HepG2 (cell line): Measurements from ENCODE around the gene PALM. TPM values are rescaled to one million over a fixed set of nuclear protein-coding genes. Genes with fewer than 3 reads are reported as not detected.
A peak's percentile ranks its signal among the peaks of the same experiment; 100 is the strongest.

Experiments used
- ATAC-seq: fragments of 200-7000 bp; cut with Tn5 transposase; 3 replicates; pipeline ENCODE4 v1.9.1; 2020; ENCODE audit warnings: mild to moderate bottlenecking, moderate library complexity
- BruUV-seq: library from RNA; stranded (reverse); fragments of 400-500 nt; replicated peaks from 2 replicates; lab custom pipeline; 2021; lab: Mats Ljungman, UMichigan
- CTCF ChIA-PET: fragments of 300-600 bp; formaldehyde crosslinking; extraction: SDS; loops from one replicate; lab custom pipeline; 2021; ENCODE audit warnings: low total read pairs, inconsistent platforms, low intra/inter-chr PET ratio; lab: Yijun Ruan, JAX
- POLR2A ChIA-PET: fragments of 350-600 bp; sonication (Branson Sonifier 250); formaldehyde crosslinking; loops from one replicate; lab custom pipeline; 2020; ENCODE audit warnings: antibody characterized with exemption, inconsistent platforms; lab: Yijun Ruan, JAX
- DNase-seq: peaks from one replicate; pipeline ENCODE4 v3.0.0-alpha.2; 2015; ENCODE audit warnings: low spot score
- FAIRE-seq: peaks from 3 replicates; lab custom pipeline; 2011; peaks lifted over from hg19 to GRCh38; lab: Jason Lieb, UNC
- H2AFZ ChIP-seq: one replicate; pipeline ENCODE4 v1.6.1; 2011; ENCODE audit warnings: low read length, inconsistent platforms
- H3K27ac ChIP-seq: fragments of 300-600 bp; 3 replicates; pipeline ENCODE4 v1.8.0; 2011; ENCODE audit warnings: mixed run types, mild to moderate bottlenecking, mixed read lengths, low read length, inconsistent platforms; ENCODE audit not compliant: insufficient read depth; ENCODE audit errors: extremely low read length
- H3K27me3 ChIP-seq, 2 experiments: fragments of 200-600 bp in 1 of 2; 2 replicates in 1 of 2; 3 replicates in 1 of 2; pipeline versions ENCODE4 v1.6.0 to v1.8.0; 2011; ENCODE audit warnings: low read length in 2 of 2, mild to moderate bottlenecking in 2 of 2, moderate library complexity in 2 of 2, inconsistent platforms in 1 of 2; ENCODE audit not compliant: insufficient read depth in 2 of 2, control insufficient read depth in 1 of 2
- H3K36me3 ChIP-seq, 2 experiments: fragments of 200-600 bp in 1 of 2; replicated peaks in 1 of 2; 2 replicates in 1 of 2; 3 replicates in 1 of 2; pipeline versions ENCODE4 v1.5.1 to v1.8.0; 2011; ENCODE audit warnings: low read length in 2 of 2, inconsistent platforms in 1 of 2; ENCODE audit not compliant: insufficient read depth in 2 of 2, control insufficient read depth in 1 of 2
- H3K4me1 ChIP-seq: 2 replicates; pipeline ENCODE4 v1.5.1; 2012; ENCODE audit warnings: low read length, inconsistent platforms; ENCODE audit not compliant: insufficient read depth
- H3K4me2 ChIP-seq: 2 replicates; pipeline ENCODE4 v1.6.0; 2011; ENCODE audit warnings: low read depth, low read length, inconsistent platforms
- H3K4me3 ChIP-seq, 3 experiments: fragments of 200-600 bp in 1 of 3; sonication (generic), shearing (Covaris generic) in 1 of 3; replicated peaks in 1 of 3; 2 replicates each; pipeline ENCODE4 v1.5.1; 2011 to 2016; ENCODE audit warnings: low read length in 3 of 3, inconsistent platforms in 2 of 3, low read depth in 2 of 3, mild to moderate bottlenecking in 2 of 3, control low read depth in 1 of 3, mixed read lengths in 1 of 3; ENCODE audit not compliant: insufficient read depth in 1 of 3
- H3K79me2 ChIP-seq: one replicate; pipeline ENCODE4 v1.6.1; 2011; ENCODE audit warnings: low read length, inconsistent platforms; ENCODE audit not compliant: insufficient read depth
- H3K9ac ChIP-seq: 2 replicates; pipeline ENCODE4 v1.6.0; 2011; ENCODE audit warnings: mild to moderate bottlenecking, low read depth, low read length, inconsistent platforms; ENCODE audit not compliant: insufficient read depth
- H3K9me3 ChIP-seq: 2 replicates; pipeline ENCODE4 v1.5.1; 2012; ENCODE audit warnings: mild to moderate bottlenecking, low read length
- H4K20me1 ChIP-seq: 2 replicates; pipeline ENCODE4 v1.6.0; 2011; ENCODE audit warnings: inconsistent platforms, mild to moderate bottlenecking, low read length, moderate library complexity; ENCODE audit not compliant: insufficient read depth
- BCLAF1 ChIP-seq: fragments of 450-650 bp; IDR thresholded peaks from 2 replicates; pipeline ENCODE4 v1.6.1; 2017; ENCODE audit warnings: mild to moderate bottlenecking
- DNMT1 ChIP-seq: sonication (generic); formaldehyde crosslinking; IDR thresholded peaks from 2 replicates; pipeline ENCODE4 v1.5.1; 2020; ENCODE audit warnings: mild to moderate bottlenecking, missing genetic modification reagents
- FOXA3 ChIP-seq: IDR thresholded peaks from 2 replicates; pipeline ENCODE4 v1.6.1; 2016; ENCODE audit warnings: missing genetic modification reagents, missing compliant biosample characterization
- FUBP1 ChIP-seq: sonication (generic); formaldehyde crosslinking; IDR thresholded peaks from 2 replicates; pipeline ENCODE4 v1.5.1; 2020; ENCODE audit warnings: missing genetic modification reagents, mild to moderate bottlenecking, borderline replicate concordance
- GATA4 ChIP-seq: sonication (generic); IDR thresholded peaks from 2 replicates; pipeline ENCODE4 v1.6.1; 2016; ENCODE audit warnings: antibody characterized with exemption, low read depth, borderline replicate concordance
- GFI1 ChIP-seq: sonication (generic); formaldehyde crosslinking; IDR thresholded peaks from 2 replicates; pipeline ENCODE4 v1.5.0; 2020; ENCODE audit warnings: missing genetic modification reagents, mild to moderate bottlenecking, borderline replicate concordance
- HNRNPK ChIP-seq: fragments of 200-400 bp; formaldehyde crosslinking; IDR thresholded peaks from 2 replicates; pipeline ENCODE4 v1.6.1; 2018; ENCODE audit warnings: low read length, low read depth, moderate library complexity, mild to moderate bottlenecking; ENCODE audit not compliant: poor library complexity, severe bottlenecking
- HOXA7 ChIP-seq: sonication (generic); formaldehyde crosslinking; IDR thresholded peaks from 2 replicates; pipeline ENCODE4 v1.8.1; 2022; ENCODE audit warnings: mild to moderate bottlenecking, missing genetic modification reagents, moderate library complexity
- KLF11 ChIP-seq: IDR thresholded peaks from 2 replicates; pipeline ENCODE4 v1.6.1; 2016; ENCODE audit warnings: missing compliant biosample characterization
- NFYB ChIP-seq: sonication (generic); formaldehyde crosslinking; IDR thresholded peaks from 2 replicates; pipeline ENCODE4 v1.4.0; 2020; ENCODE audit warnings: missing genetic modification reagents
- NRL ChIP-seq: sonication (generic); formaldehyde crosslinking; IDR thresholded peaks from 2 replicates; pipeline ENCODE4 v1.5.0; 2020; ENCODE audit warnings: missing genetic modification reagents, mild to moderate bottlenecking, moderate library complexity, borderline replicate concordance
- ONECUT2 ChIP-seq: sonication (generic); formaldehyde crosslinking; IDR thresholded peaks from 2 replicates; pipeline ENCODE4 v1.4.0; 2020; ENCODE audit warnings: missing genetic modification reagents
- PCBP1 ChIP-seq: fragments of 200-400 bp; formaldehyde crosslinking; IDR thresholded peaks from 2 replicates; pipeline ENCODE4 v1.6.1; 2017; ENCODE audit warnings: mild to moderate bottlenecking, low read depth, low read length, borderline replicate concordance
- RFX1 ChIP-seq: fragments of 450-650 bp; IDR thresholded peaks from 2 replicates; pipeline ENCODE4 v1.6.1; 2017
- ZIK1 ChIP-seq: sonication (generic); formaldehyde crosslinking; IDR thresholded peaks from 2 replicates; pipeline ENCODE4 v1.5.0; 2020; ENCODE audit warnings: mild to moderate bottlenecking, low read depth, missing genetic modification reagents, borderline replicate concordance
- ZNF224 ChIP-seq: sonication (generic); formaldehyde crosslinking; IDR thresholded peaks from 2 replicates; pipeline ENCODE4 v1.5.0; 2020; ENCODE audit warnings: mild to moderate bottlenecking, missing genetic modification reagents
- ZNF3 ChIP-seq: IDR thresholded peaks from 2 replicates; pipeline ENCODE4 v1.7.0; 2017; ENCODE audit warnings: inconsistent platforms
- ZNF557 ChIP-seq: sonication (generic); formaldehyde crosslinking; IDR thresholded peaks from 2 replicates; pipeline ENCODE4 v1.4.0; 2020; ENCODE audit warnings: missing genetic modification reagents
- ZNF768 ChIP-seq: sonication (generic); formaldehyde crosslinking; IDR thresholded peaks from 2 replicates; pipeline ENCODE4 v1.4.0; 2020; ENCODE audit warnings: missing genetic modification reagents
- WGBS: methylation state at CpG from one replicate; pipeline ENCODE4 v1.1.6; 2017; ENCODE audit warnings: low lambda C conversion rate; 5-methylcytosine and 5-hydroxymethylcytosine counted together
- in situ Hi-C: cut with HindIII; loops from 2 replicates; pipeline ENCODE4 v1.10.0; 2017; ENCODE audit warnings: low pct_unique_long_range_greater_than_20kb; ENCODE audit not compliant: extremely low pct_ligation_motif_present
- intact Hi-C: fragments of 100-400 bp; cut with micrococcal nuclease; formaldehyde crosslinking; loops from one replicate; pipeline ENCODE4 v1.10.0; 2022; ENCODE audit not compliant: unreplicated experiment
- polyA plus RNA-seq, 8 experiments: library from polyadenylated mRNA; depleted of rRNA in 3 of 8; stranded (reverse) in 7 of 8; unstranded in 1 of 8; fragments of >200 nt; fragmentation: Illumina TruSeq in 4 of 8; extraction: Trizol in 4 of 8; gene quantifications; 2 replicates each; pipeline versions ENCODE4 v1.2.1 to v1.2.3, GENCODE V29; 2011 to 2016; ENCODE audit warnings: low read depth in 4 of 8, missing spikeins in 1 of 8, mixed read lengths in 1 of 8; ENCODE audit not compliant: insufficient read depth in 1 of 8
- total RNA-seq, 5 experiments: library from RNA; depleted of rRNA; stranded (reverse); fragments of >200 nt; fragmentation: Illumina TruSeq; extraction: Trizol; gene quantifications; 2 replicates each; pipeline ENCODE4 v1.2.3, GENCODE V29; 2016; ENCODE audit warnings: low read depth in 1 of 5

The PALM gene
- total and polyA plus RNA-seq, 2 of the 13 experiments (the other 11 are each of a cell fraction or from before 2014, with no cell fraction given), result 4.0 to 9.7 TPM

- 0 out of 2 replicates have a peak, but pooled peaks have one; percentile 23 for TF ChIP-seq PCBP1
- peak; percentile 27 for TF ChIP-seq HNRNPK
- peak; percentile 42; the same call in 1 of the 2 replicates for TF ChIP-seq ZNF768 (CRISPR knock-in tag)
- peak; percentile 48; the same call in 1 of the 2 replicates for TF ChIP-seq ZNF3 (CRISPR knock-in tag)
Measured at GRCh38 chr19:740816-741505, 32.2 kb downstream of the PALM start (continued).

- ATAC-seq, result no peak
- FAIRE-seq, result peak; percentile 18
- Histone ChIP-seq H3K36me3 (no peaks in the 10 kb centered on the region), H3K27me3 (no peaks in the 10 kb centered on the region), H4K20me1 (no peaks in the 10 kb centered on the region), H3K4me2 (no peak overlapping the region), H3K9ac (no peak overlapping the region), H3K4me1 (peaks cover 66% of the 10 kb centered on the region), H3K79me2 (no peaks in the 10 kb centered on the region), H3K27ac (no peak overlapping the region), H2AFZ (no peak overlapping the region), H3K9me3 (no peaks in the 10 kb centered on the region), H3K4me3 (no peak overlapping the region)
- no TSS peak for BruUV-seq
- DNase-seq, result peak; percentile 61
- CTCF ChIA-PET, result no interaction called here
- POLR2A ChIA-PET, result interaction anchor here (1.0 to 5.3 kb wide), 5 partner anchors 10 to 80 kb away, joined by 3 to 81 read pairs (median 3); partner anchors contain the start of gene MISP
- WGBS, result 77% methylated on average over 16 of the region's 19 CpGs
- intact Hi-C loops, result no loop called here
- in situ Hi-C loops, result no loop called here
- TF ChIP-seq ZNF557 (no peak), RFX1 (no peak), DNMT1 (no peak), GATA4 (no peak), FOXA3 (CRISPR knock-in tag) (no peak), FUBP1 (CRISPR knock-in tag) (no peak), ZIK1 (no peak), NFYB (CRISPR knock-in tag) (no peak), ONECUT2 (CRISPR knock-in tag) (no peak), GFI1 (CRISPR knock-in tag) (no peak), NRL (0 out of 2 replicates have a peak, but pooled peaks have one; percentile 29), HOXA7 (CRISPR knock-in tag) (no peak), BCLAF1 (no peak), KLF11 (CRISPR knock-in tag) (no peak), ZNF224 (CRISPR knock-in tag) (no peak)
Measured at GRCh38 chr19:741506-742131, 32.9 kb downstream of the PALM start.
